22Rv1 (cell line): ENCODE data around the gene MUL1.

Experiments
- CTCF ChIP-seq: fragments of 450-650 bp; IDR thresholded peaks from 2 replicates; pipeline ENCODE4 v1.5.1; 2017; ENCODE audit warnings: mild to moderate bottlenecking
- ZFX ChIP-seq: fragments of 450-650 bp; IDR thresholded peaks from 2 replicates; pipeline ENCODE4 v1.6.1; 2017; ENCODE audit warnings: antibody characterized with exemption, borderline replicate concordance

- TF ChIP-seq CTCF (peak; percentile 88), ZFX (no peak)
These were observed 13.9 kb downstream of the MUL1 start for GRCh38 chr1:20493839-20494608.
